ENCODE results near the gene MED9.

MED9 gene

DNA sequence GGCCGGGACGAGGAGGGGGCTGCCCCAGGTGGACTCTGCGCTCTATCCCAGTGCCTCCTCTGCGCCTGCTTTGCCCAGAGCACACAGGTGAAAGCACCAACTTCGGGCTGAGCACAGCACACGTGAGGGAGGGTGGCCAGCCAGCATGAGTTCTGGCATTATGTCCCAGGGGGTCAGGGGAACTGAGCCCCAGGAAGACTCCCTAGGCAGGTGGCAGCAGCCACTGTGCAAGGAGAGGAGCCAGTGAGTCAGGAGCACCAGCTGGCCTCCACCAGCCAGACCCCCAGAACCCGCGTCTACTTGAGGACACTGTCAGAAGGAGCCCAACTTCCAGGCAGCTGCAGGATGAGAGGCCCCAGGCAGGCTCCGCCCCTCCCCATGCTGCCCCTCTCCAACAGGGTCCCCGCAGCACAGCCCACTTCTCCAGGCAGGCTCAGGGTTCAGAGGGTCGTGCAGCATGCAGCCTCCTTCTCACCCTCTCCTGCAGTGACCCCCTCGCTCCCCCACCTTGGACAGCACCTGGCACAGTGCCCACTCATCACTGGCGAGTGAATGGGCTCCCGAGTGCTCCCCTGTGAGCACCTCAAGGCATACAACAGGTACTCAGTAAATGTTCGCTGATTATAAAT is 63.6 kb downstream of the MED9 start:
- no peak for DNase-seq

DNA sequence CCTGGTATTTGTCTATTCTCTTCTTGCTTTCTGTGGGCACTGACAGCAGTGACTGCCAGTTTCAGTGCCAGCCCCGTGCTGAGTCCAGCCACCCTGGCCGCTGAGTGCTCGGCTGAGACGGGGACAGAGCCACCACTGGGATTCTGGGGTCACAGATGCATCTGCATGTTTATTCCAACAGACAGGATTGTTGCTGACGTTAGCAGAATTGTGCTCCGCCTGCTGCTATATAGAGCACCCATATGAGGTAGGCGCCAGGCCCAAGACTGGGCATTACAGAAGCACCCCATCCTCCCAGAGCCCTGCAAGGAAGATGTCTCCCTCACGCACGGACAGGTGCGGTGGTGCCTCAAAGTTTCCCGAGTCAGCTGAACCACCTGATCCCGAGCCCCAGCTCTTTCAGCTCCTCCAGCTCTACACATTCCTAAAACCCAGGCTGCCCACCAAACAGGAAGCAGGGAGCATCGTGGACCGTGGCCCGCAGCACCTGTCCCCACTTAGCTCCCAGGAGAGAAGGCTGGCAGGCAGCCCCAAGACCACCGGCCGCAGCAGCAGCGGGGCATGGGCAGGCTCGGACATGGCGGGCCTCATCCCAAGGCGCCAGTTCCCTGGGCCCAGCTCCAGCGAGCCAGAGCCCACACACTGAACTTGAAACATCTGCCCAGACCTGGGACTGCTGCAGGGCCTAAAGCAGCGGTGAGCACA is 64.3 kb downstream of the MED9 start:
- no peak for DNase-seq

DNA sequence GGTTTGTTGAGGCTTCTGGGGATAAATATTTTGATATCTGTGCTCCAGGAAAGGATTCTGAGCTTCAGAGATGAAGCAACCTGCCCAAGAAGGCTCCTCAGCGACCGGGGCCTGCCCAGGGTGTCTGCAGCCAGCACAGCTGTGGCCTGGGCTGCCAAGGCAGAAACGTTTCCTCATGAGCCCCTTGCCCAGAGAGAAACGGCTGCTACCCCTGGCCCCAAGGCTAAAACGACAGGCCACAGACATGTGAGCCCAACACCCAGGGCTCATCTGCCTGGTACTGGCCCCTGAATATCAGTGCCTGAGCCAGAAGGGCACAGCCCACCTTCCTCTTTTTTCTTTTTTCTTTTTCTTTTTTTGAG is 64.8 kb downstream of the MED9 start:
- DNase-seq: no peak
